Posterior vena cava (tissue), 2 donors: ENCODE data around the gene PPRC1. TPM values are rescaled to one million over a fixed set of nuclear protein-coding genes. Genes with fewer than 3 reads are reported as not detected.

ENCODE experiments used
- DNase-seq: peaks from one replicate; pipeline ENCODE4 v3.0.0-alpha.2; 2020; ENCODE audit warnings: low spot score
- intact Hi-C, 2 donors: fragments of 100-400 bp; cut with DNase I; formaldehyde crosslinking; loops; one replicate each; pipeline versions ENCODE4 v1.14.1 to v1.14.2; 2022 to 2023
- long read RNA-seq, 2 donors: library from polyadenylated mRNA; unstranded; transcript quantifications; one replicate each; pipeline ENCODE4 v2.0.0, GENCODE V29; 2020 to 2021
- total RNA-seq, 2 donors: library from RNA; stranded (reverse); fragmentation: NEBNext Ultra II Directional; extraction: Animal tissue kit (Norgen Biotek cat#: 25700); gene quantifications; one replicate each; pipeline ENCODE4 v1.2.1, GENCODE V29; 2021
- donor health status: DM: yes; HTN: yes; CAD: no.
- donor health status: DM: yes; HTN: yes; CAD: no.

The PPRC1 gene
- total RNA-seq = 10 to 100 TPM; 21.7 to 32.8 TPM
- long read RNA-seq, donor 1, partial matches to known transcripts = 1 of 4 reads
- long read RNA-seq, donor 1, other reads (novel, unspliced or antisense) = 1 of 4 reads
- long read RNA-seq, donor 2, partial matches to known transcripts = 4 of 6 reads
- long read RNA-seq, donor 2, other reads (novel, unspliced or antisense) = 2 of 6 reads

- intact Hi-C loops = no loop called here
- DNase-seq = peak; percentile 100
These were observed at the start of gene PPRC1 for GRCh38 chr10:102132563-102133372. PPRC1 (plus strand) TSS chr10:102133040; CDS start chr10:102133069, 29 bp downstream.

- DNase-seq = no peak
- intact Hi-C loops = no loop called here
These were observed 49.3 kb upstream of the PPRC1 start for GRCh38 chr10:102083541-102083940.

GRCh38 chr10:102085336-102085735, 47.5 kb upstream of the PPRC1 start:
- intact Hi-C loops = no loop called here

GRCh38 chr10:102086196-102086595, 46.6 kb upstream of the PPRC1 start:
- no peak for DNase-seq
- intact Hi-C loops = no loop called here

More at GRCh38 chr10:102085336-102085735, 47.5 kb upstream of the PPRC1 start:
- no peak for DNase-seq

- no peak for DNase-seq
- intact Hi-C loops = no loop called here
These were observed 42.1 kb upstream of the PPRC1 start for GRCh38 chr10:102090772-102091171.

GRCh38 chr10:102096449-102096848, 36.4 kb upstream of the PPRC1 start:
- no peak for DNase-seq
- intact Hi-C loops = no loop called here

GRCh38 chr10:102101152-102101551, 31.7 kb upstream of the PPRC1 start:
- DNase-seq = no peak
- intact Hi-C loops = no loop called here

GRCh38 chr10:102102421-102102820, 30.4 kb upstream of the PPRC1 start:
- intact Hi-C loops = no loop called here
- DNase-seq = no peak

- no peak for DNase-seq
- intact Hi-C loops = no loop called here
These were observed 25.8 kb upstream of the PPRC1 start for GRCh38 chr10:102106998-102107397.

GRCh38 chr10:102109166-102110116, 23.4 kb upstream of the PPRC1 start:
- DNase-seq = no peak

GRCh38 chr10:102111276-102111675, 21.6 kb upstream of the PPRC1 start:
- DNase-seq = no peak
- intact Hi-C loops = no loop called here

More at GRCh38 chr10:102109166-102110116, 23.4 kb upstream of the PPRC1 start:
- intact Hi-C loops = no loop called here

GRCh38 chr10:102112210-102112817, 20.5 kb upstream of the PPRC1 start:
- no peak for DNase-seq
- intact Hi-C loops = no loop called here

- DNase-seq = no peak
- intact Hi-C loops = no loop called here
These were observed 19.4 kb upstream of the PPRC1 start for GRCh38 chr10:102113261-102113955.

GRCh38 chr10:102113956-102114857, 18.6 kb upstream of the PPRC1 start:
- no peak for DNase-seq
- intact Hi-C loops = no loop called here

- DNase-seq = peak; percentile 96
- intact Hi-C loops = no loop called here
These were observed 17.8 kb upstream of the PPRC1 start for GRCh38 chr10:102114861-102115618.

GRCh38 chr10:102115775-102116174, 17.1 kb upstream of the PPRC1 start:
- intact Hi-C loops = no loop called here
- no peak for DNase-seq

- no peak for DNase-seq
- intact Hi-C loops = no loop called here
These were observed 16.2 kb upstream of the PPRC1 start for GRCh38 chr10:102116656-102117055.
